ENCODE results near the gene DHRSX. TPM values are rescaled to one million over a fixed set of nuclear protein-coding genes. Genes with fewer than 3 reads are reported as not detected.

DHRSX gene
- total and polyA plus RNA-seq, 2 of the 13 experiments (the other 11 are each of a cell fraction or from before 2014, with no cell fraction given) = 15.5 to 24.3 TPM

GRCh38 chrX:2498781-2499302 is 1.9 kb downstream of the DHRSX start (continued):
- peak; percentile 17; the same call in 1 of the 2 replicates for TF ChIP-seq ZNF687 (CRISPR knock-in tag; IDR thresholded peaks at IDR 0.05)
- peak; percentile 1; the same call in 1 of the 2 replicates for TF ChIP-seq ZFX (CRISPR knock-in tag; IDR thresholded peaks at IDR 0.05; ENCODE audit: low read depth)
- TF ChIP-seq PAXIP1 (CRISPR knock-in tag; conservative IDR thresholded peaks at IDR 0.05) = no peak
- peak; percentile 76; the same call in 1 of the 2 replicates for TF ChIP-seq ZFP82 (CRISPR knock-in tag; IDR thresholded peaks at IDR 0.05; ENCODE audit: borderline replicate concordance)
- no peak for TF ChIP-seq MLX (CRISPR knock-in tag; IDR thresholded peaks at IDR 0.05)
- TF ChIP-seq ZNF260 (CRISPR knock-in tag; IDR thresholded peaks at IDR 0.05; ENCODE audit: borderline replicate concordance, low read depth) = no peak
- TF ChIP-seq ZNF543 (CRISPR knock-in tag; IDR thresholded peaks at IDR 0.05) = 0 out of 2 replicates have a peak, but pooled peaks have one; percentile 43
- TF ChIP-seq KMT2A (CRISPR knock-in tag; IDR thresholded peaks at IDR 0.05) = no peak
- no peak for TF ChIP-seq DMAP1 (CRISPR knock-in tag; IDR thresholded peaks at IDR 0.05)
- TF ChIP-seq KDM2A (CRISPR knock-in tag; IDR thresholded peaks at IDR 0.05; ENCODE audit: borderline replicate concordance, low read depth) = peak; percentile 22; the same call in 1 of the 2 replicates
- no peak for TF ChIP-seq ZBTB7B (CRISPR knock-in tag; IDR thresholded peaks at IDR 0.05)
- TF ChIP-seq, protein P1, sequence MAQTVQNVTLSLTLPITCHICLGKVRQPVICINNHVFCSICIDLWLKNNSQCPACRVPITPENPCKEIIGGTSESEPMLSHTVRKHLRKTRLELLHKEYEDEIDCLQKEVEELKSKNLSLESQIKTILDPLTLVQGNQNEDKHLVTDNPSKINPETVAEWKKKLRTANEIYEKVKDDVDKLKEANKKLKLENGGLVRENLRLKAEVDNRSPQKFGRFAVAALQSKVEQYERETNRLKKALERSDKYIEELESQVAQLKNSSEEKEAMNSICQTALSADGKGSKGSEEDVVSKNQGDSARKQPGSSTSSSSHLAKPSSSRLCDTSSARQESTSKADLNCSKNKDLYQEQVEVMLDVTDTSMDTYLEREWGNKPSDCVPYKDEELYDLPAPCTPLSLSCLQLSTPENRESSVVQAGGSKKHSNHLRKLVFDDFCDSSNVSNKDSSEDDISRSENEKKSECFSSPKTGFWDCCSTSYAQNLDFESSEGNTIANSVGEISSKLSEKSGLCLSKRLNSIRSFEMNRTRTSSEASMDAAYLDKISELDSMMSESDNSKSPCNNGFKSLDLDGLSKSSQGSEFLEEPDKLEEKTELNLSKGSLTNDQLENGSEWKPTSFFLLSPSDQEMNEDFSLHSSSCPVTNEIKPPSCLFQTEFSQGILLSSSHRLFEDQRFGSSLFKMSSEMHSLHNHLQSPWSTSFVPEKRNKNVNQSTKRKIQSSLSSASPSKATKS (CRISPR knock-in tag; IDR thresholded peaks at IDR 0.05) = no peak
- TF ChIP-seq, protein P2, sequence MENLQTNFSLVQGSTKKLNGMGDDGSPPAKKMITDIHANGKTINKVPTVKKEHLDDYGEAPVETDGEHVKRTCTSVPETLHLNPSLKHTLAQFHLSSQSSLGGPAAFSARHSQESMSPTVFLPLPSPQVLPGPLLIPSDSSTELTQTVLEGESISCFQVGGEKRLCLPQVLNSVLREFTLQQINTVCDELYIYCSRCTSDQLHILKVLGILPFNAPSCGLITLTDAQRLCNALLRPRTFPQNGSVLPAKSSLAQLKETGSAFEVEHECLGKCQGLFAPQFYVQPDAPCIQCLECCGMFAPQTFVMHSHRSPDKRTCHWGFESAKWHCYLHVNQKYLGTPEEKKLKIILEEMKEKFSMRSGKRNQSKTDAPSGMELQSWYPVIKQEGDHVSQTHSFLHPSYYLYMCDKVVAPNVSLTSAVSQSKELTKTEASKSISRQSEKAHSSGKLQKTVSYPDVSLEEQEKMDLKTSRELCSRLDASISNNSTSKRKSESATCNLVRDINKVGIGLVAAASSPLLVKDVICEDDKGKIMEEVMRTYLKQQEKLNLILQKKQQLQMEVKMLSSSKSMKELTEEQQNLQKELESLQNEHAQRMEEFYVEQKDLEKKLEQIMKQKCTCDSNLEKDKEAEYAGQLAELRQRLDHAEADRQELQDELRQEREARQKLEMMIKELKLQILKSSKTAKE (CRISPR knock-in tag; IDR thresholded peaks at IDR 0.05; ENCODE audit: borderline replicate concordance) = no peak
- no peak for TF ChIP-seq ZSCAN12 (CRISPR knock-in tag; IDR thresholded peaks at IDR 0.05)
- no peak for TF ChIP-seq RARG (CRISPR knock-in tag; IDR thresholded peaks at IDR 0.05; ENCODE audit: low read depth)
- 0 out of 2 replicates have a peak, but pooled peaks have one; percentile 22 for TF ChIP-seq SAP130 (CRISPR knock-in tag; IDR thresholded peaks at IDR 0.05; ENCODE audit: low read depth)
- peak; percentile 66; the same call in 1 of the 2 replicates for TF ChIP-seq ZNF816 (CRISPR knock-in tag; IDR thresholded peaks at IDR 0.05; ENCODE audit: borderline replicate concordance)

All from HepG2 (cell line).